ENCODE data around the gene DVL1. TPM values are rescaled to one million over a fixed set of nuclear protein-coding genes. Genes with fewer than 3 reads are reported as not detected.

The DVL1 gene
- total and polyA plus RNA-seq, 2 of the 13 experiments (the other 11 are each of a cell fraction or from before 2014, with no cell fraction given): 30.8 to 60.4 TPM

- TF ChIP-seq MYPOP (CRISPR knock-in tag; IDR thresholded peaks at IDR 0.05) (no peak), NAIF1 (CRISPR knock-in tag; IDR thresholded peaks at IDR 0.05; ENCODE audit: borderline replicate concordance) (no peak), PLRG1 (conservative IDR thresholded peaks at IDR 0.05) (no peak), ZNF337 (CRISPR knock-in tag; IDR thresholded peaks at IDR 0.05; ENCODE audit: borderline replicate concordance, low read depth) (no peak), RORA (CRISPR knock-in tag; IDR thresholded peaks at IDR 0.05) (no peak), GTF2F1 (IDR thresholded peaks at IDR 0.05; ENCODE audit: low read length) (no peak), ZNF644 (CRISPR knock-in tag; IDR thresholded peaks at IDR 0.05; ENCODE audit: low read depth) (no peak), ETS1 (CRISPR knock-in tag; IDR thresholded peaks at IDR 0.05) (no peak), ZNF446 (CRISPR knock-in tag; IDR thresholded peaks at IDR 0.05) (no peak), ZNF660 (CRISPR knock-in tag; IDR thresholded peaks at IDR 0.05; ENCODE audit: borderline replicate concordance, low read depth) (no peak), DZIP1 (CRISPR knock-in tag; IDR thresholded peaks at IDR 0.05) (no peak; the same call in 1 of the 2 replicates), FUBP1 (CRISPR knock-in tag; IDR thresholded peaks at IDR 0.05; ENCODE audit: borderline replicate concordance) (no peak), MED13 (CRISPR knock-in tag; IDR thresholded peaks at IDR 0.05) (0 out of 2 replicates have a peak, but pooled peaks have one; percentile 33), SALL2 (CRISPR knock-in tag; IDR thresholded peaks at IDR 0.05) (no peak; the same call in 1 of the 2 replicates), FOXO4 (CRISPR knock-in tag; conservative IDR thresholded peaks at IDR 0.05) (no peak), ZBTB2 (CRISPR knock-in tag; IDR thresholded peaks at IDR 0.05; ENCODE audit: low read depth) (no peak), HOMEZ (CRISPR knock-in tag; IDR thresholded peaks at IDR 0.05; ENCODE audit: low read depth) (no peak)
These were observed 43.7 kb downstream of the DVL1 start (continued) for GRCh38 chr1:1305300-1306069.

All from HepG2 (cell line).